GM12892 (cell line): ENCODE measurements around the gene MERTK.
"Not testable (repeated sequence)": the region's sequence is repeated elsewhere in the genome, so short reads cannot be mapped to it uniquely, and the experiment has no call there.

ENCODE experiments used
- DNase-seq: peaks from one replicate; pipeline ENCODE4 v3.0.0; 2011; ENCODE audit not compliant: insufficient read length
- FAIRE-seq: peaks from 2 replicates; lab custom pipeline; 2011; peaks lifted over from hg19 to GRCh38; lab: Jason Lieb, UNC
- POLR2A ChIP-seq: IDR thresholded peaks from 2 replicates; pipeline ENCODE4 v1.6.1; 2011; ENCODE audit warnings: low read depth, low read length, control low read depth
- POLR2AphosphoS5 ChIP-seq: IDR thresholded peaks from 2 replicates; pipeline ENCODE4 v1.6.1; 2011; ENCODE audit warnings: low read depth, low read length, control low read depth
- TAF1 ChIP-seq: IDR thresholded peaks from 2 replicates; pipeline ENCODE4 v1.6.1; 2011; ENCODE audit warnings: low read depth, mild to moderate bottlenecking, control low read depth, low read length, borderline replicate concordance

MERTK gene

DNA sequence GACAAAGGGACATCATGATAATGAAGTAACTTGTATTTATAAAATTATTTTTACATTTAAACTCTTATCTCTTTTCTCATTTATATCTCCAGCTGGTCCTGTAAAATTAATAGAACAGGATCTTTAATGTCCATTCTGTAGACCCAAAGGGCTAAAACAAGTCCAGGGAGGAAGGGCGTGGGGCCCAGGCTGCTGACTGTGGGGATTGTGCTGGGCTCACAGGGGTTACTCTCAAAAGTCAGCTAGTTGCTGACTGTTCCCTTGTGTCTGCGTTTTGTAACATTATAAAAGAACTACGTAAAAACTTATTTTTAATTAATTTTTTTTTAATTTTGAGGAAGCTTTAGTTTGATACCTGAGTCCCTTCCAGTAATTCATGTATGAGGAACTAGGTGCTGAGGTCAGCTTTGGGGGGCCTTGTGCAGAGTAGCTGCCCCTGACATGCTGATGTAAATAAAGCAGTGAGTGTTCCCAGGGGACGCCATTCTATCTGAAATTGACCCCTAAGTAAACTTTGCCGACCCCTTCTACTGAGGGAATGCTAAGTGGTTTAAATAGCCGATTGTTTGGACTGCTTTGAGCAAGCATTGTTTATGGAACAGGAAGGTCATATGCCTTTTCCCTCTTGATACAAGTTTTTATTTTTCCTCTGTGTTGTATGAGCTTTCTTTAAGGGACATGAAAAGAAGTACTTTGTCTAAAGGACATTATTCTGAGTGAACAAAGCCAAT, 56.4 kb downstream of the MERTK start:
- TF ChIP-seq TAF1 (no peak), POLR2AphosphoS5 (no peak), POLR2A (no peak)
- FAIRE-seq (peak; percentile 9), DNase-seq (no peak)

DNA sequence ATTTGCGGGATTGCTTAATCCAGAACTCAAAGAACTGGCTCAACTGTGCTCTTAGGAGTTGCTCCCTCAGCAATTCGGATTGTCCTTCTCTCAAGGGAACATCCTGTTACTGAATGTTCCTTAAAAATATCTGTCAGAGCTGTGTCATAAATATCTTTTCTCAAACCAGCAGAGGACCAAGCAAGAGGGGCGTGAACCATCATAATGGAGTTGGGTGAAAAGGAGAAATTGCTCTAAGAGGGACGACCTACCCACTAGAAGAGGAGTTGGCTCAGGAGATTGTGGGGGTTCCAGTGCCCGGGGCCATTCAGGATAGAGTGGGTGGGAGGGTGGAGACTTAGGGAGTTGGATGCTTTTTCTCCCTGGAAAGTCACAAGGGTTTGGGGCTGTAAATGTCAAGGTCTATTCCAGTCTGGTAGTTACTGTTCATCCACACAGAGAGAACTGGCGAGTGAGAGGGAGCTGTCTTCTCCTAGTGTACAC, 59.5 kb downstream of the MERTK start:
- no peak for TF ChIP-seq POLR2AphosphoS5
- no peak for TF ChIP-seq POLR2A
- TF ChIP-seq TAF1, result no peak
- no peak for DNase-seq
- no peak for FAIRE-seq

DNA sequence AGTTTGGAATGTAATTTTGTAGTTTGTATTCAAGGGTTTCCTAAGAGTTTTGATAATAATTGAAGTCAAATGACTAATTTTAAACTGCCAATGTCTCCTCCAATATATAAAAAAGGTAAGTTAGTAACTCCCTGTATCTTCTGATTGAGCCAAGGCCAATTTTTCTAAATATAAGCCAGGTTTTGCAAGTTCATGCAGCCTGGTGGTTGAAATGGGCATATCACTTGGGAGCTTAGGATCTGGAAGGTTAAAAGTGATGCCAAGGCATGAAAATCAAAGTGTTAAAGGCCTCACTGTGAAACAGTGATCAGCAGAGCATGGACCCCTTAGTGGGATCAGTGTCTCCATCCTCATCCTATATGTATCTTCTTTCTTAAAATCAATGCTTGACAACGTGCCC, 60.5 kb downstream of the MERTK start:
- no peak for DNase-seq
- TF ChIP-seq TAF1 (no peak), POLR2A (no peak), POLR2AphosphoS5 (no peak)
- no peak for FAIRE-seq

DNA sequence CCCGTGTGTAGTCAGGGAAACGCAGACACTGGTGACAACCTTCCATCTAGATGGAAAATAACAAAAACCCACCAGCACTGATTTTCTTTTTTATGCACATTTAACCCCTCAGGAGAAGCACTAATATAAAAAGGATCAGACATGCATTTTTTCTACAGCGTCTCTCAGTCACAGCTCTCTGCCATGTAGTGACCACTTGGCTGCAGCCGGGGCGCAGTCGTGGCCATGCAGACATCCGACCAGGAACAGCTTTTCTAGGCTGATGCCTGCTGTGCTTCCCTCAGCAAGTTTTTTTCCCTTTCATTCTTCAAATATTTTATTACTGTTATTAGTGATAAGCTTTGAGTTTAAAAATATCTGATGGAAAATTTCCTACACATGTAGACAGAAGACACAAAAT, 63.3 kb downstream of the MERTK start:
- no peak for DNase-seq
- no peak for FAIRE-seq
- TF ChIP-seq POLR2AphosphoS5 (no peak), POLR2A (no peak), TAF1 (no peak)

DNA sequence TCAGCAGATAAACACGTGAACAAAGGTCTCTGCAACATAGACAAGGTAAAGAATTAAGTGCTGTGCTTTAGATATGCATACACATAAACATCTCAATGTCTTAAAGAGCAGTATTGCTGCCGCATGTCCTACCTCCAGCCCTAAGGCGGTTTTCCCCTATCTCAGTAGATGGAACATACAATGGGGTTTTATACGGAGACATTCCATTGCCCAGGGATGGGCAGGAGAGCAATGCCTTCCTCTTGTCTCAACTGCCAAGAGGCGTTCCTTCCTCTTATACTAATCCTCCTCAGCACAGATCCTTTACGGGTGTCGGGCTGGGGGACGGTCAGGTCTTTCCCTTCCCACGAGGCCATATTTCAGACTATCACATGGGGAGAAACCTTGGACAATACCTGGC, 64.7 kb downstream of the MERTK start:
- FAIRE-seq, DNase-seq: not testable (repeated sequence)

DNA sequence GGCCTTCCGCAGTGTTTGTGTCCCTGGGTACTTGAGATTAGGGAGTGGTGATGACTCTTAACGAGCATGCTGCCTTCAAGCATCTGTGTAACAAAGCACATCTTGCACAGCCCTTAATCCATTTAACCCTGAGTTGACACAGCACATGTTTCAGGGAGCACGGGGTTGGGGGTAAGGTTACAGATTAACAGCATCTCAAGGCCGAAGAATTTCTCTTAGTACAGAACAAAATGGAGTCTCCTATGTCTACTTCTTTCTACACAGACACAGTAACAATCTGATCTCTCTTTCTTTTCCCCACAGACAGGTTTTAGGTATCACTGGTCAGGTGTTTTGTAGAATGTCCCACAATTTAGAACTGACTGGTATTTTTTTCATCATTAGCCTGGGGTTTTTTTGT, 65.1 kb downstream of the MERTK start:
- FAIRE-seq, DNase-seq: not testable (repeated sequence)

DNA sequence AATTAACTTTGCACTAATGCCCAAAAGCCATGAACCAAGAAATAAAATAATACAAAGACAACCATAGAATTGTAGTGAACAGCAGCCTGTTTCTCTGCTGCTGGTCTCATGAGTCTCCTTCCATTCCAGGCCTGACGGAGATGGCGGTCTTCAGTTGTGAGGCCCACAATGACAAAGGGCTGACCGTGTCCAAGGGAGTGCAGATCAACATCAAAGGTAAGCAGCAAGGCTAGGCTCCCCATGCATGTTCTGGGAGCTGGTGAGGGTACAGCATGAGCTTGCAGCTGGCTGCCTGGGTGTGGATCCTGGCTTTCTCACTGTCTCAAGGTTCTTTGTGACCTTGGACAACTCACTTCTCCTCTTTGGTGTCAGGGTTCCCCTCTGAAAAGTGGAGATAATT, 66.7 kb downstream of the MERTK start:
- TF ChIP-seq POLR2A (no peak), TAF1 (no peak), POLR2AphosphoS5 (no peak)
- DNase-seq (no peak), FAIRE-seq (no peak)

DNA sequence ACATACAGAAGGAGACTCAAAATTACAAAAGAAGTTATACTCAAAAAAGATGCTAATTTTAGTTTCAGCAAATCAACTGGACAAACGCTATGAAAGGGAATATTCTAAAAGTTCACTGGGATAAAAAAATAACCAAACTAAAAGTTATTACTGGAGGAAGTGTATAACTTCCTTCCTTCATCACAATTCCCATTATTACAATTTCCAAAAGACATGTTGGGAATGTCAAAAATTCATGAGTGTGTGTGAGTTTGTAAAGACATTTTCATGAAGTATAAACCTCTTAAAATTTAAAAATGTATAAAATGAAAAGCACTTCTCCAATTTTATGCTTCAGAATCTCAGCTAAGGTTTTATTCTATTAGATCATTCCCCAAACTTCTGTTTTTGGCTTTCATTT, 67.8 kb downstream of the MERTK start:
- TF ChIP-seq POLR2A, result no peak
- TF ChIP-seq POLR2AphosphoS5, result no peak
- no peak for TF ChIP-seq TAF1
- no peak for DNase-seq
- no peak for FAIRE-seq

DNA sequence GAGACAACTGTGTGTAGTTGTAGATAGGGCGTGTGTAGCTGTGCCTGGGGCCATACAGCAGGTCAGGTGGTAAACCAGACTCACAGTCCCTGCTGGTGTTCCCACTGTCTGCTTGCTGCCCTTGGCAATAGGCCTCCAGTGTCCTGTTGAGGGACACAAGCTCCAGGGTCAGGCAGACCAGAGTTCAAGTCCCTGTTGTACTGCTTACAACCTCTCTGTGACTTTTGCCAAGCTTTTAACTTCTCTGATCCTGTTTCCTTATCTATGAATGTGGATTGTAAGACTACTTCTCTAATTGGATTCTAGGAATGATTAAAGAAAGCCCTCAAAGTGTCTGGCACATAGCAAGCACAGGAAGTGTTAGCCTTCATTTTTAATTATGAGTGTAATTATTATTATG, 68.6 kb downstream of the MERTK start:
- no peak for FAIRE-seq
- DNase-seq, result no peak
- TF ChIP-seq POLR2AphosphoS5, result no peak
- TF ChIP-seq POLR2A, result no peak
- no peak for TF ChIP-seq TAF1

DNA sequence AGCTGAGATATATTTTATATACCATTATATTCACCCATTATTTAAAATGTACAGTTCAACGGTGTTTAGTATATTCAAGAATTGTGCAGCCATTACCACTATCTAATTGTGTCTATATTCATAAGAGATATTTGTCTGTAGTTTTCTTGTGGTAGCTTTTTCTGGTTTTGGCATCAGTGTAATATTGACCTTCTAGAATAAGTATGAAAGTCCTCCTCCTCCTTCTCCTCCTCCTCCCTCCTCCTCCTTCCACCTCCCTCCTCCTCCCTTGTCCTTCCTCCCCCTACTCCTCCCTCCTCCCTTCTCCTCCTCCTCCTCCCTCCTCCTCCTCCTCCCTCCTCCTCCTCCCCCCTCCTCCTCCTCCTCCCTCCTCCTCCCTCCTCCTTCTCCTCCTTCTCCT, 72.0 kb downstream of the MERTK start:
- TF ChIP-seq POLR2AphosphoS5 (no peak), TAF1 (no peak), POLR2A (no peak)
- DNase-seq (no peak), FAIRE-seq (no peak)

DNA sequence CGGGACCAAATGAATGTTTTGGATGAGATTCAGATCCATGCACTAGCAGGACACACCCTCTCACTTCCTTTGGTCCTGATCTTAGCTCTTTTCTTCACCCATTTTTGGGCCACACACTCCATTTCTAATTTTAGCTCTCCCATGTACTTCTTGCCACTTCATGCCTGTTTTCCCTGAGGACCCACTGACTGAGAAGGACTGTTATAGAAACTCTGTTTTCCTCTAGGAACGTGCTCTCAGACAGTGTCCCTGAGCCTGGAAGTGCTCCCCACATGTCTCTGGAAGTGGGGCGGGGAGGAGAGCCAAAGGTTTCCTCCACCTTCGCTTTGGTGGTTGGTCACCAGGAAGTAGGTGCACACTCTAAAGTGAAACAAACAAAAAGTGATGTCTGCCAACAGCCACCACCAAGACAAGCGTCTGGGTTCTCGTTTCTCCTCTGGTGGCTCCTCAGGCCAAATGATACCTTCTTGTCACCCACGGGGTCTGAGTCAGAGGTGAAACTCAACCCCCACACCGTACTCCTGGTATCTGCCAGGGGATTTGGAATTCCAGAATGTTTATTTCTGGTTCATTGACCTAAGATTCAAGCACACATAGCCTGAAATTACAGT, 74.7 kb downstream of the MERTK start:
- no peak for DNase-seq
- TF ChIP-seq TAF1 (no peak), POLR2AphosphoS5 (no peak), POLR2A (no peak)
- peak; percentile 36 for FAIRE-seq

DNA sequence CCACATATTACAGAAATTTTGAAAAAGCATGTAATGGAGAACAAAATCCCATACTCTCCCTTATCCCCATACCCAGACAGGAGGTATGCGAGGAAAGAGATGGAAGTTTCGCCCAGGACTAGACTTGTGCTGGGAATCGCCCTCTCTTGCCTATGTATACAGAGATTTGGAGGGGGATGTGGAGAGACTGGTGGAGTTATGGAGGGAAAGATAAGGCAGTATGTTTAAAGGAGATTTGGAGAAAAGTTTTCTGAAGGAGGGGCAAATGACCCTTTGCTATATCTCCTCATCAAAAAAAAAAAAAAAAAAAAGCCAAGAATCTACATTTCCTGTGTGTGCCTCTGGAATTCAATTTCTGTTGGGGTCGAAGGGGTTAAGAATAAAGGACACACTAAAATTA, 75.3 kb downstream of the MERTK start:
- no peak for DNase-seq
- TF ChIP-seq POLR2A (no peak), POLR2AphosphoS5 (no peak), TAF1 (no peak)
- FAIRE-seq, result no peak

DNA sequence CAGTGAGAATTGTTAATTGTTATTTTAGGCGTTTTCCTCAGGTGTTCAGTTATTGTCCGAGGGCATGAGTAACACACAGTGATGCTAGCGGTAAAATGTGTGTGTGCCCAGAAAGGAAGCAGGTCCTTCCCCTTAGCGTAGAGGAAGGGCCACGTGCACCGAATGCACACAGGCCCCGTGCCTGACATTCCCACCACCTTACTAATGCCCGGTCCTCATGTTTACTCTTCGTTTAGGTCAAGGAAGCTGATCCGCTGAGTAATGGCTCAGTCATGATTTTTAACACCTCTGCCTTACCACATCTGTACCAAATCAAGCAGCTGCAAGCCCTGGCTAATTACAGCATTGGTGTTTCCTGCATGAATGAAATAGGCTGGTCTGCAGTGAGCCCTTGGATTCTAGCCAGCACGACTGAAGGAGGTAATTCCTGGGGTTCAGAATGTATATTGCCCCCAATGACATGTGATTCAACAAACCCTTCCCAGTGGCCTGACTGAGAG, 76.7 kb downstream of the MERTK start:
- FAIRE-seq (no peak), DNase-seq (no peak)
- TF ChIP-seq POLR2A, result no peak
- TF ChIP-seq POLR2AphosphoS5, result no peak
- TF ChIP-seq TAF1, result no peak
